ENCODE results near the gene FBXW12.
"Not testable (repeated sequence)": the region's sequence is repeated elsewhere in the genome, so short reads cannot be mapped to it uniquely, and the experiment has no call there.

Gene FBXW12

GRCh38 chr3:48371651-48372376 lies at the start of gene FBXW12:
FBXW12 (plus strand) TSS chr3:48372219; CDS start chr3:48372768, 549 bp downstream.
- FAIRE-seq = no peak
- no peak for DNase-seq (ENCODE audit: insufficient read length, low spot score)

DNA sequence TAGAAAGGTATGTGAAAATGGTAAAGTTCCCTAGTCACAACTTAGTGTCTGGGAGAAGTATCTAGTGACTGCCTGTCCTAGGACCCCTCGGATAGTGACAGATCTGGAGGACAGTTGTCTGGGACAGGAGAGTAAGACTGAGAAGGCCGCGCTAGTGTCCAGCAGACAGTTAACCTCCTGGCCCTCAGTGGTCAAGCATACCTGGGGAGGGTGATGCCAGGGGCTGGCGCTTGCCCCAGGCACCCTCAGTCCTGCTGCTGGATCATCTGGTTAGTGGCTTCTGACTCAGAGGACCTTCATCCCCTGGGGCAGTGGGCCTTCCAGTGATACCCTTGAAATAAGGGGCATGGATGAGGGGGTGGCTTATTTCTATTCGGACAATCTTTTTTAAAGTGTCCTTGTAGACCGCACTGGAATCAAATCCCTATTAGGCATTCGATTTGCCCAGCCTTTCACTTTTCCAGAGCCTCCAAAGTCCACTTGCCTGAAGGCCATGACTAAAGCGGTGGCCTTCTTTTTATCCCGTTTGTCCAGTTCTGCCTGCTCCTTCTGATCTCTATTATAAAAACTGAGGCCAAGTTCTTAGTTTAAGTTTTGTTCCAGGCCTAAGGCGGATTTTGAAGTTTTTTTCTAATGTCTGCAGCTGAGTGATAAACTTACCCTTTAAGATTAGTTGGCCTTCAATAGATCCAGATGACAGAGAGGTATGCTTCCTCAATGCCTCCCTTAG lies 40.1 kb upstream of the FBXW12 start:
- FAIRE-seq; DNase-seq (ENCODE audit: insufficient read length, low spot score): not testable (repeated sequence)

- not testable (repeated sequence) for DNase-seq (ENCODE audit: insufficient read length, low spot score); FAIRE-seq
Observed at GRCh38 chr3:48333346-48334245, 38.4 kb upstream of the FBXW12 start, which contains the start of gene SPINK8. SPINK8 (minus strand) TSS chr3:48333661; CDS start chr3:48328341, 5,320 bp downstream.

GRCh38 chr3:48334605-48335004 lies 37.4 kb upstream of the FBXW12 start:
- FAIRE-seq = no peak
- no peak for DNase-seq (ENCODE audit: insufficient read length, low spot score)

DNA sequence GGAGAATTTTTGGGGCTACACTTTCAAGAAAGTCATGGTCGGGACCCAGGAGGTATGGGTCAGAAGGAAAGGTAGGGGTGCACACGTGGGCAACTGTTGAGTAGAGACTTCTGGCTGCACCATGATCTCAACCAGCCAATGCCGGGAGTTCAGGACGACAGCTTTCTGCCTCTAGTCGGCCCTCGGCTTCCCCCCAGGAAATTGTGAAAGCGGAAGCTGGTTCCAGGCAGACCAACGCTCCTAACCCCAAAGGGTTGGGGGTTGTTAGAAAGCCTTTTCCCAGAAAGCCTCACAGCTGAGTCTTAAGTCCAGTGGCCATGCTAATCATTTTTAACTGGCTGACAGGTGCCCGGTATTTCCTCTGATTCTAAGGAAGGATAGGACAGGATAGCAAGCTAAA lies 36.7 kb upstream of the FBXW12 start:
- FAIRE-seq = not testable (repeated sequence)

DNA sequence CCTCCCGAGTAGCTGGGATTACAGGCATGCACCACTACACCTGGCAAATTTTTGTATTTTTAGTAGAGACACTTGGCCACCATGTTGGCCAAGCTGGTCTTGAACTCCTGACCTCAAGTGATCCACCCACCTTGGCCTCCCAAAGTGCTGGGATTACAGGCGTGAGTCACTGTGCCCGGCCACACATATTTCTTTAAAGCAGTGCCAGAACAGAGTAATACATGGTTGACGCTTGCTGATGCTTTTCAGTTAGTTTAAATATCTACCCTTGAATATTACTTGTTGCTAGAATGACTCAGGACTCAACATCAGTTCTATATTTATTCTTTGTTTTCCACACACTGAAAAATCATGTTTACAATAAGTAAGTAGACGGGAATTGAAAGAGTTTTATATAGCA lies 34.5 kb upstream of the FBXW12 start:
- not testable (repeated sequence) for DNase-seq (ENCODE audit: insufficient read length, low spot score); FAIRE-seq

More for the DNA sequence above, 36.7 kb upstream of the FBXW12 start:
- DNase-seq (ENCODE audit: insufficient read length, low spot score) = not testable (repeated sequence)

- DNase-seq (ENCODE audit: insufficient read length, low spot score) (no peak), FAIRE-seq (no peak)
Observed at GRCh38 chr3:48338635-48339034, 33.4 kb upstream of the FBXW12 start.

GRCh38 chr3:48343432-48343831 lies 28.6 kb upstream of the FBXW12 start:
- no peak for FAIRE-seq

GRCh38 chr3:48344867-48345507 lies 27.0 kb upstream of the FBXW12 start:
- no peak for FAIRE-seq
- no peak for DNase-seq (ENCODE audit: insufficient read length, low spot score)

More at GRCh38 chr3:48343432-48343831, 28.6 kb upstream of the FBXW12 start:
- DNase-seq (ENCODE audit: insufficient read length, low spot score) = no peak

DNA sequence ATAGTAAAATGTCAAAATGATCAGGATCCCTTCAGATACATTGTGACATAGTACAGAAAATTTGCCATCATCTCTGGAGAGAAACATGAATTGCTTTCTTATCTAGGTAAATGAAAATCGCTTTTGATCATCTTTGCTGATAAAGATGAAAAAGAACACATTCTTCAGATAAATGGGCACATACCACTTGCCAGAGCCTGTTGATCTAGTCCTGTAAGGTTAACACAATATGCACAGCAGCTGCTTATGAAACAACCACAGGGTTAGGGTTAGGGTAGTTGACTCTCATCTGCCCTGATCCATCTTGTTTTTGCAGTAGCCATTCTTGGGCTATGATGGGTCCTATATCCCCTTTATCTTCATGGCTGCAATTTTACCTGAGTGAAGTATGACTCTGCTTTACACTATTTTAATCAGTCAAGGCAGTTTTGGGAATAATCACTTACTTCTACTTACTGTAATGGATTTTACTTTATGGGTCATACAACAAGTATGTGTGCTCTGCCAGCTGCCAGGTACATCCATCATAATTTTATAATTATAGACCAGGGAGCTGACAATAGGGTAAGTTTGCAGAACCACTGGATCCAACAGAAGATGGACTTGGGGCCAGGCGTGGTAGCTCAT lies 26.0 kb upstream of the FBXW12 start:
- FAIRE-seq (no peak), DNase-seq (ENCODE audit: insufficient read length, low spot score) (no peak)

DNA sequence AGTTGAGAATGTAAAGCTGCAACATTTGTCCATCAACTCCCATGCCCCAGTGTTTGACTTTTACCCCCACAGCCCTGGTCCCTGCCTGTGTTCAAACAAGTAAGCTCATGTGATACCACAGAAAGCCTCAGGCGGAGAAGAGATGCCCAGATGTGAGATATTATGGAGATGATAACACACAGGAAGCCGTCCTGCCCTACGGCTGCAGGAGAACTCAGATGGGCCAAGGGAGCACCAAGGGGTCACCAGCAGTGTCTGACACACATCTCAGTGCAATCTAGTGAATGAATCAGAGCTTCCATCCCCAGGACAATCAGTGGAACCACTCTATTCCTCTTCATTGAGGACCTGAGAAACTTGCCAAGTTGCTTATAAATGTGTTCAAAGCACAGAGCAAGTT lies 24.5 kb upstream of the FBXW12 start:
- no peak for DNase-seq (ENCODE audit: insufficient read length, low spot score)
- FAIRE-seq = no peak

DNA sequence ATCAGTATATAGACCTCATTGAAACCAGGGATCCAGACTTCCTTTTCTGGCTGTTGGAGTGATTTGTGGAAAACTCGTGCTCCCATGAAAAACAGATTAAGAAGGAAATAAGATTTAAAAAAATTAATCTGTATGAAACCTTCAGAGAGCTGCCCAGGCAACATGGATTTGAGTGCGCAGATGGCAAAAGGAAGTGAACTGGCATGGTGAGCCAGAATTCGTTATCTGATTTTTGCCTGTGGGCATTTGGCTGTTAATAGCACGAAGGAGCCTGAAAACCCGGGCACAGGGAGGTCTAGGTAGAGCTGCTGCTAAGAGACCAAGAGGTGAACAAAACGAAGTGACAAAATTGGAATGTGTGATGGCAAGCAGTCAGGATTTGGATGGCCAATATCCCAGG lies 19.5 kb upstream of the FBXW12 start:
- FAIRE-seq = no peak
- no peak for DNase-seq (ENCODE audit: insufficient read length, low spot score)

GRCh38 chr3:48353987-48354386 lies 18.0 kb upstream of the FBXW12 start:
- no peak for DNase-seq (ENCODE audit: insufficient read length, low spot score)
- no peak for FAIRE-seq

GRCh38 chr3:48356419-48356818 lies 15.6 kb upstream of the FBXW12 start:
- FAIRE-seq (no peak), DNase-seq (ENCODE audit: insufficient read length, low spot score) (no peak)

DNA sequence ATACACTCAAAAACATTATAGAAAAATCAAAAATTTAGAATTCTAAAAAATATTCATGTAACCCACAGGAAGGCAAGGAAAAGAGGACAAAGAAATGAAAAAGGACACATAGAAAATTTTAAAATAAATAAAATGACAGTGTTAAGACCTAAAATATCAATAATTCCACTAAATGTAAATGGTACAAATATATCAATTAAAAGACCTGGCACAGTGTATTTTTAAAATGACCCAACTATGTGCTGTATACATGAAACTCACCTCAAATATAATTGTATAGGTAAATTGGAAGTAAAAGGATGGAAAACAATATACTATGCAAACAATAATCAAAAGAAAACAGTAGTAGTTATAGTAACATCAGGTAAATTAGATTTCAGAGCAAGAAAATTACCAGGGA lies 10.1 kb upstream of the FBXW12 start:
- DNase-seq (ENCODE audit: insufficient read length, low spot score) (no peak), FAIRE-seq (no peak)

GRCh38 chr3:48364840-48365239 lies 7.2 kb upstream of the FBXW12 start:
- FAIRE-seq = no peak

DNA sequence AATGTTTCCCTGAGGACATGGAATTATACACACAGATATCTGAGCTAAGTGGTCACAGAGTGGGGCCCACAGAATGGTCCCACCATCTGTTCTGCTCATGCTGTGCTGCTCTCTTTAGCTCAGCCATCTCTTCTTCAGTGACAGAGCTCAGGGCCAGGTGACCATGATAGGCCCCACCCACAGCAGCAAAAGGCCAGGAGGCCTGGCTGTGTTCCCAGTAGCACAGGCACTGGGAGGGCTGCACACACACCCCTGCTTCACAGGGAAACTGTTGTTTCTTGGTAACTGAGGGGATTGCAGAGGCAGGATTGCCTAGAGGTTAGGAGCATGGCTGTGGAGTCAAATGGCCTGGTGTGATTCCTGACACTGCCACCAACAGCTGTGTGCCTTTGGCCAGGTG lies 4.8 kb upstream of the FBXW12 start:
- DNase-seq (ENCODE audit: insufficient read length, low spot score) = no peak
- no peak for FAIRE-seq

More at GRCh38 chr3:48364840-48365239, 7.2 kb upstream of the FBXW12 start:
- DNase-seq (ENCODE audit: insufficient read length, low spot score) = no peak

- DNase-seq (ENCODE audit: insufficient read length, low spot score) (no peak), FAIRE-seq (no peak)
Observed at GRCh38 chr3:48369693-48370332, 2.2 kb upstream of the FBXW12 start.

DNA sequence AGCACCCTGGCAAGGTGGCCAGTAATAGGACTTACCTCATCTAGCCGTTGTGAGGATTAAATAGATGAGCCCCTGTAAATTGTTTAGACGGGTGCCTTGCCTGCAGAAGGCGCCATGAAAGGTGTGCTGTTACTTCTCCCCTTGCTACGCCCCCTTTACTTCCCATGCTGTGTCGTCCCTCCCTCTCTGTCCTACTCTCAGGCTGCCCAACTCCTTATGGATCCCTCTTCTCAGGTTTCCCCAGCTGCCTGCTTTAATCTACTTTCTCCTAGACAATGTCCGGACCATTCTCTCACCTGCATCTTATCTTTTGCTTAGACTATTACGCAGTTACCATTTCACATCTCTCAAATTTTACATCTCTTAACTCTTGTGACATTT lies 1.7 kb upstream of the FBXW12 start:
- DNase-seq (ENCODE audit: insufficient read length, low spot score) (no peak), FAIRE-seq (no peak)

All from GM19239 (cell line).